MCF 10A (cell line): ENCODE measurements around the gene AMH. TPM values are rescaled to one million over a fixed set of nuclear protein-coding genes. Genes with fewer than 3 reads are reported as not detected.

ENCODE experiments used
- BruUV-seq: library from RNA; stranded (reverse); fragments of 400-500 nt; replicated peaks from 2 replicates; lab custom pipeline; 2021; lab: Mats Ljungman, UMichigan
- CTCF ChIA-PET: fragments of 300-600 bp; sonication (Branson Sonifier 250); formaldehyde crosslinking; extraction: SDS; loops from one replicate; lab custom pipeline; 2021; ENCODE audit warnings: antibody characterized with exemption, inconsistent platforms; lab: Yijun Ruan, JAX
- POLR2A ChIA-PET: fragments of 300-600, 350-650 bp; sonication (Branson Sonifier 250); formaldehyde crosslinking; extraction: SDS; loops from one replicate; lab custom pipeline; 2020; ENCODE audit warnings: antibody characterized with exemption, inconsistent platforms; lab: Yijun Ruan, JAX
- DNase-seq: peaks from one replicate; pipeline ENCODE4 v3.0.0-alpha.2; 2018; ENCODE audit not compliant: unreplicated experiment
- H3K27ac Mint-ChIP-seq: one replicate; pipeline ENCODE4 v1.8.0; 2022; ENCODE audit warnings: mild to moderate bottlenecking, low read depth, mixed read lengths; ENCODE audit not compliant: unreplicated experiment
- H3K27me3 Mint-ChIP-seq: one replicate; pipeline ENCODE4 v1.8.0; 2022; ENCODE audit warnings: mixed read lengths; ENCODE audit not compliant: insufficient read depth, unreplicated experiment
- H3K36me3 Mint-ChIP-seq: one replicate; pipeline ENCODE4 v1.8.0; 2022; ENCODE audit warnings: mild to moderate bottlenecking, moderate library complexity, mixed read lengths; ENCODE audit not compliant: insufficient read depth, unreplicated experiment
- H3K4me1 Mint-ChIP-seq: one replicate; pipeline ENCODE4 v1.8.0; 2022; ENCODE audit warnings: mixed read lengths; ENCODE audit not compliant: insufficient read depth, unreplicated experiment
- H3K4me3 Mint-ChIP-seq: one replicate; pipeline ENCODE4 v1.8.0; 2022; ENCODE audit warnings: mild to moderate bottlenecking, moderate library complexity, mixed read lengths; ENCODE audit not compliant: unreplicated experiment
- H3K9me3 Mint-ChIP-seq: one replicate; pipeline ENCODE4 v1.8.0; 2022; ENCODE audit warnings: mixed read lengths; ENCODE audit not compliant: unreplicated experiment
- intact Hi-C: fragments of 100-400 bp; cut with micrococcal nuclease; formaldehyde crosslinking; loops from 2 replicates; pipeline ENCODE4 v1.14.1; 2022
- total RNA-seq: library from RNA; stranded (reverse); gene quantifications from 2 replicates; pipeline ENCODE4 v1.2.3, GENCODE V29; 2022
- TF ChIP-seq, protein P1 (sequence below): fragments of 200-600 bp; IDR thresholded peaks from one replicate; pipeline ENCODE4 v1.8.0; 2022; ENCODE audit warnings: antibody characterized with exemption, mild to moderate bottlenecking; ENCODE audit not compliant: unreplicated experiment

The AMH gene
- total RNA-seq, 1 experiment from 2014 or later, result 11.9 TPM

DNA sequence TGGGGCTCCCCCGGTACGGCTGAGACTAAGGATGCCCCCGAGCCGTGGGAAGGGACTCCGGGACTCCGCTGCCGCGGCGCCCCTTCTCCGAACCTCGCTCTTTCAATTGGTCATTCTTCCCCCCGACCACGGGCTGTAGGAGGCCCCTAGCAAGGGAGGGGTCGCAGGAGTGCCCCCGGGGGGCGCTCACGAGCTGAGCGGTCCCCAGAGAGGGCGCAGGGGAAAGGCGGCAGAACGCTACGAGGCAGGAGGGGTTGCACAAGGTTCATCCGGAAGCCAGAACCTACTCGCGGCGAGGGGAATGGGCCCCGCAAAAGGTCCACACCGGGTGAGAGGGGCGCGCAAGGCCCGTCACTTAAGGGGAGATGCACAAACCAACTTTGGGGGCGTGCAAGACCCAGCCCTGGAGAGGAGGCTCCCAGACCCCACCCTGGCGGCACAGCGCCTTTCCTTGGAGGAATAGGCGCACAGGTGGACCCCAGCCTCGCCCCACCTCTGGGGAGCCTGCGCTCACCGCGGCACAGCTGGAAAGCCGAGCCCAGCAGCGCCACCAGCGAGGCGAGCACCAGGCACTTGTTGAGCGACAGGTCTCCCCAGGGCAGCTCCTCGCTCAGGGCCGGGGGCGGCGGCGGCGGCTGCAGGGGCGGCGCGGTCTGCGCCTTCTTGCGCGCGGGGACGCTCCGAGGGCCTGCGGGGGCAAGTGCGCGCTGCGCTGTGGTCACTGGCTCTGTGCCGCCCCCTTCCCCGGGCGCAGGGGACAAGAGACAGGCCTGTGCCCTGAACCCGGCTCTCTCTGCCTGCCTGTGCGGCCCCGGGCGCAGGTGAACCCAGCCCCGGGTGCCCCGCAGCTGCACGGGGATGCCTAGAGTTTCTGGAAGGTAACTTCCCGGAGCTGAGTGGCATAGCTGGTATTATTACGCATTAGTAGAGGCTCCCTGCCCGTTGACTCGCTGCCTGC, 4.3 kb downstream of the AMH start:
- no peak overlapping the region for H3K4me3 Mint-ChIP-seq
- CTCF ChIA-PET, result no interaction called here
- intact Hi-C loops, result no loop called here

DNA sequence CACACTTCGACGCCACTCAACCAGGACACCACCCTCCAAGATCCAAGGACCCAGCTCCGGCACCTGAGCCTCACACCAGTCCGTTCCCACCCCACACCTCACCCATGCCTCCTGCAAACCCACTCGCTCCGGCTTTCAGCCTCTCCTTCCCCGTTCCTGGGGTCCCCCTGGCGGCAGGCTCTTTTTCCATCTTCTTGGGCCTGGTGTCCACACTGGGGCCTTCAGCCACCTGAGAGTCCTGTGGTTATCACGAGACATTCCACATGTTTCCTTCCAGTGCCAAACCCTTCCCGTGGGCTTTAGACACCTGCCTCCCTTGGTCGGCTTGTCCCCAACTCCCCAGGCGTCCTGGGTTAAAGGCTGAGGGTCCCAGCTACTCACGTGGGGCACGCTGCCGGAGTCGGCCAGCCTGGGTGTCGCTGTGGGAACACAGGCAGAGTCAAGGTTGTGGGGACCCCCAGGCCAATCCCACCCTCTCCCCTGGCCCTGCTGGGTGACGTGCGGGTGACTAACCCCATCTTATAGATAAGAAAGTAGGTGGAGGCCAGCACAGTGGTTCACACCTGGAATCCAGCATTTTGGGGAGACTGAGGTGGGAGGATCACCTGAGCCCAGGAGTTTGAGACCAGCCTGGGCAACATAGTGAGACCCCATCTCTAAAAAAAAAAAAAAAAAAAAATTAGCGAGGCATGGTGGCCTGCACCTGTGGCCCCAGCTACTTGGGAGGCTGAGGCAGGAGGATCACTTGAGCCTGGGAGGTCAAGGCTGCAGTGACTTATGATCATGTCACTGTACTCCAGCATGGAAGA, 5.1 kb downstream of the AMH start:
- no peaks in the 10 kb centered on the region for H3K27me3 Mint-ChIP-seq
- ChIA-PET CTCF (no interaction called here), POLR2A (interaction anchor here (0.9 to 1.2 kb wide), 2 partner anchors 15 to 17 kb away, joined by 3 read pairs; no protein-coding TSS in a partner anchor)
- no peak for DNase-seq
- no peaks in the 10 kb centered on the region for H3K4me1 Mint-ChIP-seq
- TF ChIP-seq, protein P1, sequence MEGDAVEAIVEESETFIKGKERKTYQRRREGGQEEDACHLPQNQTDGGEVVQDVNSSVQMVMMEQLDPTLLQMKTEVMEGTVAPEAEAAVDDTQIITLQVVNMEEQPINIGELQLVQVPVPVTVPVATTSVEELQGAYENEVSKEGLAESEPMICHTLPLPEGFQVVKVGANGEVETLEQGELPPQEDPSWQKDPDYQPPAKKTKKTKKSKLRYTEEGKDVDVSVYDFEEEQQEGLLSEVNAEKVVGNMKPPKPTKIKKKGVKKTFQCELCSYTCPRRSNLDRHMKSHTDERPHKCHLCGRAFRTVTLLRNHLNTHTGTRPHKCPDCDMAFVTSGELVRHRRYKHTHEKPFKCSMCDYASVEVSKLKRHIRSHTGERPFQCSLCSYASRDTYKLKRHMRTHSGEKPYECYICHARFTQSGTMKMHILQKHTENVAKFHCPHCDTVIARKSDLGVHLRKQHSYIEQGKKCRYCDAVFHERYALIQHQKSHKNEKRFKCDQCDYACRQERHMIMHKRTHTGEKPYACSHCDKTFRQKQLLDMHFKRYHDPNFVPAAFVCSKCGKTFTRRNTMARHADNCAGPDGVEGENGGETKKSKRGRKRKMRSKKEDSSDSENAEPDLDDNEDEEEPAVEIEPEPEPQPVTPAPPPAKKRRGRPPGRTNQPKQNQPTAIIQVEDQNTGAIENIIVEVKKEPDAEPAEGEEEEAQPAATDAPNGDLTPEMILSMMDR, result no peak
- intact Hi-C loops, result no loop called here
- H3K27ac Mint-ChIP-seq, result no peak overlapping the region
- peaks cover 12% of the 10 kb centered on the region for H3K36me3 Mint-ChIP-seq
- no TSS peak for BruUV-seq
- no peak overlapping the region for H3K4me3 Mint-ChIP-seq
- no peaks in the 10 kb centered on the region for H3K9me3 Mint-ChIP-seq

More for the DNA sequence above, 4.3 kb downstream of the AMH start:
- BruUV-seq, result no TSS peak
- Mint-ChIP-seq H3K36me3 (peaks cover 21% of the 10 kb centered on the region), H3K27me3 (no peaks in the 10 kb centered on the region), H3K4me1 (no peaks in the 10 kb centered on the region), H3K9me3 (no peaks in the 10 kb centered on the region), H3K27ac (no peak overlapping the region)
- POLR2A ChIA-PET, result no interaction called here
- TF ChIP-seq, protein P1, result no peak
- DNase-seq, result no peak

DNA sequence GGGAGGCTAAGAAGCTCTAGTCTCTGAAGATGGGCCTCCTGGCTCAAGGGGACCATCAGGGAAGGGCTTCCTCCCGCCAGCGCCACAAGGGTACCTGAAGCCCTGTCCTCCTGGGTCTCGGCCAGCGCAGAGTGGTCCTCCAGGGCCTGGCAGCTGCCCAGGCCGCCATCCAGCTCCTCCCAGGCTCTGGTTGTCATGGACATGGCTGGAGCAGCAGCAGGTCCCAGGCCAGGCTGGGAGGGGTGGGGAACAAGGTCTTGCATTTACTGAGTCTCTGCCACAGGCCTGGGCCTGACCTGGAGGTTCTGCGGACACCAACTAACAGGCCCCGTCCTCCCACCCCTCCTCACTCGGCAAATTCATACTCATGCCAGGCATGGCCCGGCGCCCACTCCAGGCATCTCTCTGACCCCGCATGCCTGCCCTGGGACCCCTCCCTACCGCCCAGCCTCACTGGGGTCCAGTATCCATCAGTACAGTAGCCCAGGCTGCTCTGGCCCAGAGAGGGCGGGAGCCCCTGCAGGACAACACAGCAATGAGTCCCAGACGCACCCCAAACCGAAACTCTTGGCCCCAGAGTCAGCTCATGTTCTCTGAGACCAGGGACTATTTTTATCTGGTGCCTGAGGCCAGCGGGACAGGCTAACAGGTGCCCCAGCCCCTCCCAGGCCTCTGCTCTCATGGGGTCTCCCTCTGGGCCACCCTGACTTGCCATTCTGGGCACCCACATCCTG, 6.2 kb downstream of the AMH start:
- DNase-seq, result no peak
- H3K4me1 Mint-ChIP-seq, result peaks cover 4% of the 10 kb centered on the region
- H3K27me3 Mint-ChIP-seq, result no peaks in the 10 kb centered on the region
- intact Hi-C loops, result no loop called here
- TF ChIP-seq, protein P1, result no peak
- peaks cover 2% of the 10 kb centered on the region for H3K36me3 Mint-ChIP-seq
- no peaks in the 10 kb centered on the region for H3K9me3 Mint-ChIP-seq
- ChIA-PET POLR2A (interaction anchor here (0.9 to 1.2 kb wide), 2 partner anchors 16 kb away, joined by 3 read pairs; no protein-coding TSS in a partner anchor), CTCF (no interaction called here)
- H3K4me3 Mint-ChIP-seq, result no peak overlapping the region
- no TSS peak for BruUV-seq
- no peak overlapping the region for H3K27ac Mint-ChIP-seq
